ENCODE data around the gene SYTL2. TPM values are rescaled to one million over a fixed set of nuclear protein-coding genes. Genes with fewer than 3 reads are reported as not detected.
A peak's percentile ranks its signal among the peaks of the same experiment; 100 is the strongest.

Gene SYTL2
- total and polyA plus RNA-seq, 8 donors, result 5.4 to 391 (median 188) TPM

DNA sequence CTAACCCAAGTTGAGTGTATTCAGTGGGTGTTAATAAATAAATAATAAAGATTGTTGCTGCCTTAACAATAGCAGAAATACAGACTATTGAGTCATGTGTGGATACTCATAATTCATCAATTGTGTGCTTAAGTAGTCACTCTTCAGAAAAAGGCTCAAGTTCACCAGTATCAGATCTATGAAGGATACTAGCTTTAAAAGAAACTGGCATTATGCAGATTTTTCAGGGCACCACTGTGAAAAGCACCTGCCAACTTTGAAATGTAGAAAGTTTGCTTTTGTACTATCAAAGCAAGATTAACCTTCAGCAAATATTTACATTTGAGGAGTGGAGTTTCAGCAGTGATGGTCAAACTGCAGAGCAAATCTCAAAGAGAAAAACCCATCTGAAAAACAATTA is 20.1 kb upstream of the SYTL2 start:
- peak in 1 of 2 donors; percentile 51 for DNase-seq
- no peak for TF ChIP-seq EP300 (IDR thresholded peaks at IDR 0.05)
- TF ChIP-seq POLR2A (IDR thresholded peaks at IDR 0.05), result no peak
- intact Hi-C loops (cut with DNase I; ENCODE audit: low total_unique reads), result no loop called here

DNA sequence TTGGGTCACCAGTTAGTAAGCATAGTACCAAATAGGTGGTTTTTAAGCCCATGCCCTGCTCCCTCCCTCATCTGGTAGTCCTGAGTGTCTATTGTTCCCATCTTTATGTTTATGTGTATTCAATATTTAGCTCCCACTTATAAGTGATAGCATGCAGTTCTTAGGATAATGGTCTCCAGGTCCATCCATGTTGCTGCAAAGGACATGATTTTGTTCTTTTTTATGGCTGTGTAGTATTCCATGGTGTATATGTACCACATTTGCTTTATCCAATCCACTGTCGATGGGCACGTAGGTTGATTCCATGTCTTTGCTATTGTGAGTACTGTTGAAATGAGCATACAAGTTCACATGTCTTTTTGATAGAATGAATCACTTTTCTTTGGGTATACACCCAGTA is 18.2 kb upstream of the SYTL2 start:
- Histone ChIP-seq H3K4me1 (peaks cover 22 to 56% (median 29%) of the 10 kb centered on the region in 4 donors), H3K27me3 (no peaks in the 10 kb centered on the region), H3K36me3 (no peaks in the 10 kb centered on the region), H3K9me3 (no peaks in the 10 kb centered on the region), H3K27ac (peak overlapping the region in 1 of 5 donors; percentile 65), H3K4me3 (no peak overlapping the region)
- intact Hi-C loops (cut with DNase I; ENCODE audit: low total_unique reads), result no loop called here
- no peak for DNase-seq
- TF ChIP-seq EP300 (IDR thresholded peaks at IDR 0.05) (no peak), POLR2AphosphoS5 (IDR thresholded peaks at IDR 0.05) (no peak), POLR2A (IDR thresholded peaks at IDR 0.05) (no peak)
- TF ChIP-seq, protein P1, sequence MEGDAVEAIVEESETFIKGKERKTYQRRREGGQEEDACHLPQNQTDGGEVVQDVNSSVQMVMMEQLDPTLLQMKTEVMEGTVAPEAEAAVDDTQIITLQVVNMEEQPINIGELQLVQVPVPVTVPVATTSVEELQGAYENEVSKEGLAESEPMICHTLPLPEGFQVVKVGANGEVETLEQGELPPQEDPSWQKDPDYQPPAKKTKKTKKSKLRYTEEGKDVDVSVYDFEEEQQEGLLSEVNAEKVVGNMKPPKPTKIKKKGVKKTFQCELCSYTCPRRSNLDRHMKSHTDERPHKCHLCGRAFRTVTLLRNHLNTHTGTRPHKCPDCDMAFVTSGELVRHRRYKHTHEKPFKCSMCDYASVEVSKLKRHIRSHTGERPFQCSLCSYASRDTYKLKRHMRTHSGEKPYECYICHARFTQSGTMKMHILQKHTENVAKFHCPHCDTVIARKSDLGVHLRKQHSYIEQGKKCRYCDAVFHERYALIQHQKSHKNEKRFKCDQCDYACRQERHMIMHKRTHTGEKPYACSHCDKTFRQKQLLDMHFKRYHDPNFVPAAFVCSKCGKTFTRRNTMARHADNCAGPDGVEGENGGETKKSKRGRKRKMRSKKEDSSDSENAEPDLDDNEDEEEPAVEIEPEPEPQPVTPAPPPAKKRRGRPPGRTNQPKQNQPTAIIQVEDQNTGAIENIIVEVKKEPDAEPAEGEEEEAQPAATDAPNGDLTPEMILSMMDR (IDR thresholded peaks at IDR 0.05), result no peak
- 96 to 100% (median 98%) methylated on average over 2 of the region's 2 CpGs for WGBS, 5 donors

More for the DNA sequence above, 20.1 kb upstream of the SYTL2 start:
- no peak overlapping the region for H3K4me3 ChIP-seq
- no peaks in the 10 kb centered on the region for H3K27me3 ChIP-seq
- H3K27ac ChIP-seq, result peak overlapping the region in 3 of 5 donors; percentile 38 to 73 (median 44)
- H3K36me3 ChIP-seq, result no peaks in the 10 kb centered on the region
- peaks cover 20 to 48% (median 26%) of the 10 kb centered on the region in 4 donors for H3K4me1 ChIP-seq
- H3K9me3 ChIP-seq, result peaks cover 0 to 14% (median 7%) of the 10 kb centered on the region in 4 donors

GRCh38 chr11:85828640-85828978 is 17.7 kb upstream of the SYTL2 start:
- H3K4me1 ChIP-seq, result peaks cover 22 to 56% (median 29%) of the 10 kb centered on the region in 4 donors
- intact Hi-C loops (cut with DNase I; ENCODE audit: low total_unique reads), result no loop called here
- H3K27me3 ChIP-seq, result no peaks in the 10 kb centered on the region
- no peaks in the 10 kb centered on the region for H3K36me3 ChIP-seq
- TF ChIP-seq POLR2AphosphoS5 (IDR thresholded peaks at IDR 0.05), result no peak
- no peak for TF ChIP-seq POLR2A (IDR thresholded peaks at IDR 0.05)
- no peak for TF ChIP-seq EP300 (IDR thresholded peaks at IDR 0.05)
- WGBS, 5 donors, result 63 to 81% (median 74%) methylated on average over 1 of the region's 1 CpG
- H3K9me3 ChIP-seq, result no peaks in the 10 kb centered on the region
- DNase-seq, result no peak
- no peak overlapping the region for H3K4me3 ChIP-seq
- H3K27ac ChIP-seq, result peak overlapping the region in 1 of 5 donors; percentile 65

GRCh38 chr11:85827748-85828639 is 17.1 kb upstream of the SYTL2 start:
- no peak overlapping the region for H3K4me3 ChIP-seq
- H3K9me3 ChIP-seq, result no peaks in the 10 kb centered on the region
- no peaks in the 10 kb centered on the region for H3K36me3 ChIP-seq
- TF ChIP-seq EP300 (IDR thresholded peaks at IDR 0.05), result no peak
- TF ChIP-seq, protein P1 (IDR thresholded peaks at IDR 0.05), result no peak
- TF ChIP-seq POLR2AphosphoS5 (IDR thresholded peaks at IDR 0.05), result no peak
- TF ChIP-seq POLR2A (IDR thresholded peaks at IDR 0.05), result no peak
- 12 to 27% (median 16%) methylated on average over 2 of the region's 2 CpGs for WGBS, 5 donors
- H3K27me3 ChIP-seq, result no peaks in the 10 kb centered on the region
- peaks cover 22 to 56% (median 29%) of the 10 kb centered on the region in 4 donors for H3K4me1 ChIP-seq
- DNase-seq, result peak in 1 of 2 donors; percentile 73
- intact Hi-C loops (cut with DNase I; ENCODE audit: low total_unique reads), result no loop called here
- peak overlapping the region in 4 of 5 donors; percentile 27 to 65 (median 46) for H3K27ac ChIP-seq

DNA sequence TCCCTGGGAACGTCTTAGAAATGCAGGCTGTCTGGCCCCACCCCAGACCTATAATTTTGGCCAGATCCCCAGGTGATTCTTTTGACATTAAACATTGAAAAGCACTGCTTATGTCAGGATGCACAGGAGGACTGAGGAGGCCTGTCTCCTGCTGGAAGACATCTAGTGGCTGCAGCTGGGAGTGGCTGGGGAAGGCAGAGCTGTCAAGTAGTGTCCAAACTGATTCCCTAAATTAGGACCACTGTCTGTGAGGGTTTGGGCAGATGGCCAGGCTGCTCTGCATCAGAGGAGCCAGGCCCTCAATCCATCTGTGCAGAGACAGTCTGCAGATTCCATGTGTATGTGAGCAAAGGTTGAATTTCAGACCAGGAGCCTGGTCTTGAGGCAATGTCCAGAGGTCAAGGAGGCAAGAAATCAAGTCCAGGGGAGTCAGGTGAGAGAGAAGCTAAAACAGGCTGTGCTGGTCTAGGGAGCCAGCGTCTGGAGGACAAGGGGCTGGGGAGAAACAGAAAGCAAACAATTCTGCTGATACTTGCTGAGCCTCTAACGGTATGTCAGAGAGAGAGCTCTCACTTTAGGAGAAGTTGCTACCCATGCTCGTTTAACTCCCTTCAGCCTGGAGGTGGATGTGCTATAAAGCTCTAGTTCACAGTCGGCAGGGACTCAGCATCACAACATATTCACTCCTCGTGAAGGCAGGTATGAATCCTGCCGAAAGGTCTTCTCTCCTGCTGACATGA is 15.3 kb upstream of the SYTL2 start:
- Histone ChIP-seq H3K36me3 (no peaks in the 10 kb centered on the region), H3K27ac (peak overlapping the region in 3 of 5 donors; percentile 0 to 65 (median 1)), H3K9me3 (no peaks in the 10 kb centered on the region), H3K27me3 (no peaks in the 10 kb centered on the region), H3K4me3 (no peak overlapping the region), H3K4me1 (peaks cover 22 to 63% (median 33%) of the 10 kb centered on the region in 4 donors)
- TF ChIP-seq, protein P1 (IDR thresholded peaks at IDR 0.05), result peak in 2 of 7 experiments; percentile 23 to 28
- TF ChIP-seq EP300 (IDR thresholded peaks at IDR 0.05), result no peak
- no peak for TF ChIP-seq POLR2AphosphoS5 (IDR thresholded peaks at IDR 0.05)
- DNase-seq, result peak in 1 of 2 donors; percentile 65
- 48 to 67% (median 53%) methylated on average over 7 of the region's 7 CpGs for WGBS, 5 donors
- intact Hi-C loops (cut with DNase I; ENCODE audit: low total_unique reads), result no loop called here

All from stomach (tissue), 9 donors.